Vagina (tissue), 2 donors: ENCODE data around the gene TIMP2.

Source experiments
- CTCF ChIP-seq, 3 experiments: fragments of 450-650 bp in 2 of 3; fragments of 200-600 bp in 1 of 3; sonication (generic) in 1 of 3; IDR thresholded peaks; one replicate each; pipeline ENCODE4 v1.5.1; 2017 to 2019; ENCODE audit warnings: antibody characterized with exemption in 3 of 3, mild to moderate bottlenecking in 2 of 3, moderate library complexity in 2 of 3
- POLR2AphosphoS5 ChIP-seq, 2 donors: sonication (generic); formaldehyde crosslinking; IDR thresholded peaks; one replicate each; pipeline ENCODE4 v1.9.0; 2017; ENCODE audit warnings: antibody characterized with exemption in 2 of 2, mild to moderate bottlenecking in 2 of 2, low read depth in 1 of 2; ENCODE audit not compliant: insufficient read depth in 1 of 2

- TF ChIP-seq POLR2AphosphoS5 (IDR thresholded peaks at IDR 0.05; ENCODE audit: insufficient read depth in 1 of 2, low read depth in 1 of 2) (no peak), CTCF (IDR thresholded peaks at IDR 0.05) (no peak)
These were observed 26.9 kb upstream of the TIMP2 start for GRCh38 chr17:78951967-78952551.
